ENCODE measurements around the gene CLSTN3. TPM values are rescaled to one million over a fixed set of nuclear protein-coding genes. Genes with fewer than 3 reads are reported as not detected.

Gene CLSTN3
- 14.8 and 17.9 TPM in 2 replicates for total RNA-seq (2014; rRNA removed; shearing (Covaris generic))

GRCh38 chr12:7129872-7130691 lies at the start of gene CLSTN3:
TSS of gene CLSTN3 (plus strand) at chr12:7130371. CDS start at chr12:7130649, 278 bp downstream.
- DNase-seq (ENCODE audit: low spot score), result peak; percentile 87
- in situ Hi-C loops (cut with HindIII; ENCODE audit: low sequenced_read_pairs), result no loop called here

DNA sequence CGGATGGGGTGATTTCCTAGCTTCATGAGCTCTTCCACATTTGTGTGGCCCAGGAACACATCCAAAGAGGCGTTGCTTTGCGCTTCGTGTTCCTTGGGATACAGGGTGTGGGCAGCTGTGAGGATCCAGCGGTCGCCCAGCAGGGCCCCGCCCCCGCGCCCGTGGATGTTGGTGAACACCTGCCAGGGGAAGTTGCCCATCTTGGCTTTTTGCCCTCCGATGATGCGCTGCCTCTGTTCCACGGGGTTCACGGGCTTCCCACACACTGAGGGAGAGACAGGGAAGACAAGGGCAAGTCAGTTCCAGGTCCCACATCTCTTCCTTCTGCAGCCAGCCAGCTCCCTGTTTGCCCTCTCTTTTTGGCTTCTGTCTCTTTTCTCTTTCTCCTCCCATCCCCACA lies 49.1 kb upstream of the CLSTN3 start:
- in situ Hi-C loops (cut with HindIII; ENCODE audit: low sequenced_read_pairs), result no loop called here
- no peak for DNase-seq (ENCODE audit: low spot score)

GRCh38 chr12:7083125-7083524 lies 47.0 kb upstream of the CLSTN3 start:
- DNase-seq (ENCODE audit: low spot score), result no peak
- in situ Hi-C loops (cut with HindIII; ENCODE audit: low sequenced_read_pairs), result no loop called here

- no peak for DNase-seq (ENCODE audit: low spot score)
- in situ Hi-C loops (cut with HindIII; ENCODE audit: low sequenced_read_pairs), result no loop called here
These were observed 40.8 kb upstream of the CLSTN3 start for GRCh38 chr12:7089196-7089871.

DNA sequence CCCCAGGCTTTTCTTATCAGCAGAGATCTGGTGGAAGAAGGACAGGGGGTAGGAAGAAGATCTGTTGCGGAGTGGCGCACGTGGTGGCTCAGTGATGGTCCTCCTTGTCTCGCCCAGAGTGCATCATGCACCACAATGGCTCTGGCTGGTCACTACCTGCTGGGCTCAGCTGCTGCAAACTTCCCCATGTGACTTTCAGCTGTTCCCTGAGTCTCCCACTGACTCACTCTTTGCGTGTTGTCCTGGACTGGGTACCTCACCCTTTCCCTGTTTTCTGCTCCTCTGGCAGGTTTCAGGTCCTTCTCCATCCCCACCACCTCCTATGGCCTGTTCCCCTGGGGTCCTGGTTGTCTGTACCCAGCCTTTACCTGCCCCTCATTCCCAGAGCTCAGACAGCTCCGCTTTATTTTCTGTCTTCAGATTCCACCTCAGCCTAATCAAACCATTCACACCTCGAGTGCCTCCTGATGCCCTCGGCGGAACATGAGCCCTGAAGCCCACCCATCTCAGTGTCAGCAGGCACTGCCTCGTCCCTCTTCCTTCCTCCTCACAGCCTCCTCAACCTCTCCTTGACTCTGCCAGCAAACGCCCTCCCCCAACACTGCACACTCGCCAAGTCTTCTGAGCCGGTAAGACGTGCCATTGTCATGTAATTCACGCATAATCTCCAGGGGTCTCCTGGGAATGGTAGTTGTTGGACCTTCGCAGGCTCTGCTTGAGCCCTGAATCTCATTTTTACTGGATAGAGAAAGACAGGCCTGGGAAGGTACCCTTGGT lies 39.8 kb upstream of the CLSTN3 start:
- in situ Hi-C loops (cut with HindIII; ENCODE audit: low sequenced_read_pairs), result no loop called here
- no peak for DNase-seq (ENCODE audit: low spot score)

DNA sequence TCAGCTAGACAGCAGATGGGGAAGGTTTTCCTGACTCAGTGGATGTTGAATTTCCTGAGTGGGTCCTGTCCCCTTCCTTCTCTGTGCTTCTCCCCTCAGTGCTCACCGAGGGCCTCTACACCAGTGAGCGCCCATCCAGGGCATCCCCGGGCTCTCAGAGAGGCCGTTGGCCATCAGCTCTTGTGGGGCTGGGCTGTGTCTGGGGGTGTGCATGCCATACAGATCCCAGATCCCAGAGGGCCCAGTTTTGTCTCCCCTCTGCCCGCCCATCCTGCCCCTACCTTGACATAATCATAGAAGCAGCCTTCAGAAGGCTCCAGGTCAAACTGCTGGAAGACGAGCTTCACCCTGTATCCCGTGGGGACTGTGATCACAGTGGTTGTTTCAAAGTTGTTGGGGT lies 39.0 kb upstream of the CLSTN3 start:
- in situ Hi-C loops (cut with HindIII; ENCODE audit: low sequenced_read_pairs), result no loop called here

GRCh38 chr12:7091660-7092228 lies 38.4 kb upstream of the CLSTN3 start:
- in situ Hi-C loops (cut with HindIII; ENCODE audit: low sequenced_read_pairs), result no loop called here
- DNase-seq (ENCODE audit: low spot score), result no peak

More for the DNA sequence above, 39.0 kb upstream of the CLSTN3 start:
- no peak for DNase-seq (ENCODE audit: low spot score)

- peak; percentile 72 for DNase-seq (ENCODE audit: low spot score)
- in situ Hi-C loops (cut with HindIII; ENCODE audit: low sequenced_read_pairs), result no loop called here
These were observed 37.8 kb upstream of the CLSTN3 start, which contains the start of gene C1R for GRCh38 chr12:7092229-7092985. TSS of gene C1R (minus strand) at chr12:7092445. CDS start at chr12:7092388, 57 bp downstream.

DNA sequence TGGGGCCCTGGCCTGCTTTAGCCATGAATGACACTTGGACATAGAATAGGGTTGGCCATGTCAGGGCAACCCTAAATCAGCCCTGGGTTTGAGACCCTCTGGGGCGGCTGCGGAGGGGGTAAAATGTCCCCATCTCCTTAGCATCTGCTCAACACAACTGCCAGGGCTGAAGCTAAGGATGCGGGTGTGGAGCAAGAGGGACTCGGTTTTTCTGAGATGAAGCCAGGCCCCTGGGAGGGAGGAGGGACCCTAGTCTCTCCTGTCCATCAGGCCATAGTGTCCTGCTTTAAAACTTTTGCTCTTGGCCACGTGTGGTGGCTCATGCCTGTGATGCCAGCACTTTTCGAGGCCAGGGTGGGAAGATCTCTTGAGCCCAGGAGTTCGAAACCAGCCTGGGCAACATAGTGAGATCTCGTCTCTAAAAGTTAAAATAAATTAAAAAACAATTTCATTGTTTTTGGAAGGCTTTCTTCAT lies 37.1 kb upstream of the CLSTN3 start:
- DNase-seq (ENCODE audit: low spot score), result no peak
- in situ Hi-C loops (cut with HindIII; ENCODE audit: low sequenced_read_pairs), result no loop called here

GRCh38 chr12:7093486-7093885 lies 36.7 kb upstream of the CLSTN3 start:
- no peak for DNase-seq (ENCODE audit: low spot score)
- in situ Hi-C loops (cut with HindIII; ENCODE audit: low sequenced_read_pairs), result no loop called here

GRCh38 chr12:7093892-7094291 lies 36.3 kb upstream of the CLSTN3 start:
- DNase-seq (ENCODE audit: low spot score), result no peak
- in situ Hi-C loops (cut with HindIII; ENCODE audit: low sequenced_read_pairs), result no loop called here

DNA sequence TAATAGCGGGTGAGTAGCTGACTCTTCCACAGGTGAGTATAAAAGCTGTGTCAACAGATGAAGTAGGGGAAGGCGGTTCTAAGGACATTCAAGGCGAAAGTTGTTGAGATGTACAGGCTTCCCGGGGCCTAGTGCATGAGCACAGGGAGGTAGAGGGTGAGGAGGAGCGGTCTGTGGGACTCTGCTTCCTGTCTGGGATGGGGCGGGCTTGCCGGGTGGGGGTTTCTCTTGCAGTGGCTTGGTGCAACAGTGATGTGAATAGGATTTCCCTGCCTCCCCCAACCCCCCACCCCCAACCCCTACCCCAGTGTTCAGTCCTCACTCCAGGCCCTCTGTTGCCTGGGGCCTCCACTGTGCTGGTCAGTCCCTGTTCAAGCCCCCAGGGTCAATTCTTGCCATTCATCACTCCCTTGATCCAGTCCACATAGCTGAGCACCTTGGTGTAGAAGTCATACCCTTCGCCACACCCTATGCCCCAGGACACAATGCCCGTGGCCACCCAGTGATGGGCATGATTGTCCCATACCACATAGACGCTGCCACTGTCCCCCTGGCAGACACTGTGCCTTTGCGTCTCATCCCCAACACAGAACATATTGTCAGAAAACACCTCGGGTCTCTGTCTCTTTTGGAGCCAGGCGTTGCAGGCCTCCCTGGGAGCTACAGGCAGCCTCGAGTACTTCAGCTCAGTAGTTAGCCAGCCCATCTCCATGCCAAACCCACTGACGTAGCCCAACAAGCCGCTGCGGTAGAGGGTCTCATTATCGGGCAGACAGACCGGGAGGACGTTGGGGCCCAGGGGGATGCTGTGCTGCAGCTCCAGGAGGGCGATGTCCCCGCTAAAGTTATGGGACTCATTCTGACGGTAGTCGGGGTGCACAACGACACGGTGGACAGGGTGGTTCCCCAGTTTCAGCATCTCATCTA lies 33.9 kb upstream of the CLSTN3 start:
- no peak for DNase-seq (ENCODE audit: low spot score)
- in situ Hi-C loops (cut with HindIII; ENCODE audit: low sequenced_read_pairs), result no loop called here

- in situ Hi-C loops (cut with HindIII; ENCODE audit: low sequenced_read_pairs), result no loop called here
These were observed 33.2 kb upstream of the CLSTN3 start for GRCh38 chr12:7096979-7097378.

DNA sequence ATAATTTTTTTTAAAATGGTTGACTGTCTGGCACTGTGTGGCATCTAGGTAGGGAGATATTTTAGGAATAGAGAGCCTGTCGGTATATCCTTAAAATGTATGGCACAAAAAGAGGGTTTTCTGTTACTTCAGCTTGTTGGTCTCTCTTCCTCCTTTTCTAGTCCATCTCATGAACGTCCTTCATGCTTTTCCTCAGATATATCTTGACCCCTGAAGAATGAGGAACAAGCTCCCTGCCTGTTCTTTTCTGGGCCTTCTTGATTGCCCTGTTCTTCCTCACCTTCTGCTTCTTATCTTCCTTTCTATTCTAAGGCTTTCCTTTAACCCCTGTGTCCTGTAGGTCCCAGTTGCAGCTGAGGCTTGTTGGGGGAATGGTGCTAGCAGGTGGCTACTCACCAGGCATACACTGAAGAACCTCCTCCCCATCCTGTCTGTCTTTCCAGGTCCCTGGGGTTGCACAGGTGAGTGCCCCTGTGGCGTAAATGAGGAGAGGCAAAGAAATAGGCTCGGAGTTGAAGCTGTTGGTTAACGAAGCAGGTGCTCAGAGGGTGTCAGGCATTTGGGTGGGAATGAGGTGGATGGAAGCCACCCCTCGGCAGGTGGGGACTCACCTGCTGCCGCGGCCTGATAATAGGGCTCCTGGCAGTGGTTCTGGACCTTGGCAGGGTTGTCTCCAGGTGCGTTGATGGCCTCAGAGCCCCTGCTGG lies 30.7 kb upstream of the CLSTN3 start:
- in situ Hi-C loops (cut with HindIII; ENCODE audit: low sequenced_read_pairs), result no loop called here
- no peak for DNase-seq (ENCODE audit: low spot score)

More at GRCh38 chr12:7096979-7097378, 33.2 kb upstream of the CLSTN3 start:
- DNase-seq (ENCODE audit: low spot score), result peak; percentile 36

GRCh38 chr12:7100239-7100638 lies 29.9 kb upstream of the CLSTN3 start:
- no peak for DNase-seq (ENCODE audit: low spot score)
- in situ Hi-C loops (cut with HindIII; ENCODE audit: low sequenced_read_pairs), result loop anchor here (10.0 kb wide), 1 partner anchor 65 kb away; no protein-coding TSS in a partner anchor

- in situ Hi-C loops (cut with HindIII; ENCODE audit: low sequenced_read_pairs), result loop anchor here (10.0 kb wide), 1 partner anchor 64 kb away; no protein-coding TSS in a partner anchor
- DNase-seq (ENCODE audit: low spot score), result no peak
These were observed 29.0 kb upstream of the CLSTN3 start for GRCh38 chr12:7101047-7101693.

Measured in G401 (cell line).